Endothelial cell of umbilical vein (primary cell): ENCODE measurements around the gene FTO.

Source experiments
- EZH2 ChIP-seq: IDR thresholded peaks from 2 replicates; pipeline ENCODE4 v1.6.1; 2012; ENCODE audit warnings: borderline replicate concordance, low read depth, mild to moderate bottlenecking, moderate library complexity, low read length, inconsistent platforms; ENCODE audit not compliant: severe bottlenecking
- FOS ChIP-seq: IDR thresholded peaks from 2 replicates; pipeline ENCODE4 v1.6.1; 2011; ENCODE audit warnings: mild to moderate bottlenecking, low read length, moderate library complexity, borderline replicate concordance; ENCODE audit not compliant: insufficient read depth
- GATA2 ChIP-seq: IDR thresholded peaks from 2 replicates; pipeline ENCODE4 v1.7.0; 2011; ENCODE audit warnings: low read depth, mild to moderate bottlenecking, moderate library complexity, mixed read lengths, low read length; ENCODE audit not compliant: insufficient read length, insufficient read depth
- JUN ChIP-seq: IDR thresholded peaks from 2 replicates; pipeline ENCODE4 v1.6.1; 2011; ENCODE audit warnings: borderline replicate concordance, low read depth; ENCODE audit not compliant: insufficient read length, insufficient read depth
- MYC ChIP-seq: IDR thresholded peaks from one replicate; pipeline ENCODE4 v1.6.1; 2011; ENCODE audit warnings: mild to moderate bottlenecking, low read depth, low read length
- POLR2A ChIP-seq: IDR thresholded peaks from 2 replicates; pipeline ENCODE4 v1.6.1; 2012; ENCODE audit warnings: low read depth, mild to moderate bottlenecking, control low read depth, low read length
- POLR2AphosphoS5 ChIP-seq: IDR thresholded peaks from 2 replicates; pipeline ENCODE4 v1.6.1; 2012; ENCODE audit warnings: low read depth, mild to moderate bottlenecking, control low read depth, low read length, moderate library complexity; ENCODE audit not compliant: insufficient read depth
- TF ChIP-seq, protein P1 (sequence below), 2 donors: IDR thresholded peaks; 1 replicate in 1 of 2; 2 replicates in 1 of 2; pipeline ENCODE4 v1.5.1; 2011; ENCODE audit warnings: low read length in 2 of 2, mild to moderate bottlenecking in 2 of 2, moderate library complexity in 2 of 2, control low read depth in 1 of 2, inconsistent platforms in 1 of 2, low read depth in 1 of 2; ENCODE audit not compliant: insufficient read depth in 1 of 2; ENCODE audit errors: extremely low read depth in 1 of 2
- TF ChIP-seq, protein P2 (sequence below): IDR thresholded peaks from 2 replicates; pipeline ENCODE4 v1.6.1; 2011; ENCODE audit not compliant: insufficient read depth, insufficient read length

DNA sequence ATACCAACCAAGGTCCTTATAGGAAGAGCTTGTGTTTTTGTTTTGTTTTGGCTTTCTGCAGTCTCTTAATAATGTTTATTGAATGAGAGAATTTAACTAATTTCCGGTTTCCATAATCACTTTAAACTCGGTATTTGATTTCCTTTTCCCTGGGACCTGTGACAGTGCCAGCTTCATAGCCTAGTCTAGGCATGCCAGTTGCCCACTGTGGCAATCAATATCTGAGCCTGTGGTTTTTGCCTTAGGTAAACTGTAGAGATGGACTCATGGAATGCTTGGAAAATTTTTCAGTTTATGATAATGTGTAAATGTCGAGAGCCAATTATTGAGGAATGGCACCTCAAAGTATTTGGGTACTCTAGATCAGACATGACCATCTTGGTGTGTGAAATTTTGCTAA lies 78.2 kb downstream of the FTO start:
- TF ChIP-seq, protein P1, sequence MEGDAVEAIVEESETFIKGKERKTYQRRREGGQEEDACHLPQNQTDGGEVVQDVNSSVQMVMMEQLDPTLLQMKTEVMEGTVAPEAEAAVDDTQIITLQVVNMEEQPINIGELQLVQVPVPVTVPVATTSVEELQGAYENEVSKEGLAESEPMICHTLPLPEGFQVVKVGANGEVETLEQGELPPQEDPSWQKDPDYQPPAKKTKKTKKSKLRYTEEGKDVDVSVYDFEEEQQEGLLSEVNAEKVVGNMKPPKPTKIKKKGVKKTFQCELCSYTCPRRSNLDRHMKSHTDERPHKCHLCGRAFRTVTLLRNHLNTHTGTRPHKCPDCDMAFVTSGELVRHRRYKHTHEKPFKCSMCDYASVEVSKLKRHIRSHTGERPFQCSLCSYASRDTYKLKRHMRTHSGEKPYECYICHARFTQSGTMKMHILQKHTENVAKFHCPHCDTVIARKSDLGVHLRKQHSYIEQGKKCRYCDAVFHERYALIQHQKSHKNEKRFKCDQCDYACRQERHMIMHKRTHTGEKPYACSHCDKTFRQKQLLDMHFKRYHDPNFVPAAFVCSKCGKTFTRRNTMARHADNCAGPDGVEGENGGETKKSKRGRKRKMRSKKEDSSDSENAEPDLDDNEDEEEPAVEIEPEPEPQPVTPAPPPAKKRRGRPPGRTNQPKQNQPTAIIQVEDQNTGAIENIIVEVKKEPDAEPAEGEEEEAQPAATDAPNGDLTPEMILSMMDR (IDR thresholded peaks at IDR 0.05; ENCODE audit: extremely low read depth in 1 of 2, insufficient read depth in 1 of 2, low read depth in 1 of 2, low read length in 2 of 2) = no peak
- TF ChIP-seq EZH2 = no peak
- TF ChIP-seq POLR2A = no peak
- TF ChIP-seq MYC = no peak
- TF ChIP-seq JUN = no peak
- no peak for TF ChIP-seq FOS
- TF ChIP-seq, protein P2, sequence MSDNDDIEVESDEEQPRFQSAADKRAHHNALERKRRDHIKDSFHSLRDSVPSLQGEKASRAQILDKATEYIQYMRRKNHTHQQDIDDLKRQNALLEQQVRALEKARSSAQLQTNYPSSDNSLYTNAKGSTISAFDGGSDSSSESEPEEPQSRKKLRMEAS = no peak
- TF ChIP-seq POLR2AphosphoS5 = no peak
- TF ChIP-seq GATA2 = no peak
